ENCODE results near the gene CLN5. TPM values are rescaled to one million over a fixed set of nuclear protein-coding genes. Genes with fewer than 3 reads are reported as not detected.
"Not testable (repeated sequence)": the region's sequence is repeated elsewhere in the genome, so short reads cannot be mapped to it uniquely, and the experiment has no call there.

Gene CLN5
- polyA plus RNA-seq, 4 donors: 4.0 to 39.8 (median 11.6) TPM

- WGBS, 3 donors: 40 to 48% (median 44%) methylated on average over 4 of the region's 4 CpGs
- Histone ChIP-seq H3K4me3 (ENCODE audit: low read depth in 1 of 3, low read length in 3 of 3) (no peak overlapping the region), H3K4me1 (ENCODE audit: control insufficient read depth in 3 of 3, insufficient read depth in 2 of 3, low read depth in 1 of 3, low read length in 2 of 3) (peaks cover 0 to 2% (median 0%) of the 10 kb centered on the region in 3 donors), H3K27me3 (ENCODE audit: control insufficient read depth in 3 of 3, insufficient read depth in 3 of 3, low read length in 3 of 3) (no peaks in the 10 kb centered on the region), H3K27ac (ENCODE audit: low read depth in 1 of 3, low read length in 2 of 3) (peak overlapping the region in 1 of 3 donors; percentile 27), H3K9me3 (ENCODE audit: control insufficient read depth in 2 of 2, insufficient read depth in 1 of 2, low read depth in 1 of 2, low read length in 1 of 2) (no peaks in the 10 kb centered on the region), H3K36me3 (ENCODE audit: control insufficient read depth in 3 of 3, insufficient read depth in 2 of 3, low read depth in 1 of 3, low read length in 3 of 3) (peaks cover 3 to 15% (median 11%) of the 10 kb centered on the region in 3 donors)
- no peak for FAIRE-seq
- DNase-seq: no peak
Observed at GRCh38 chr13:77001963-77002587, 10.2 kb downstream of the CLN5 start.

GRCh38 chr13:77002590-77003190 is 10.8 kb downstream of the CLN5 start:
- peaks cover 0 to 2% (median 2%) of the 10 kb centered on the region in 3 donors for H3K4me1 ChIP-seq (ENCODE audit: control insufficient read depth in 3 of 3, insufficient read depth in 2 of 3, low read depth in 1 of 3, low read length in 2 of 3)
- 63 to 66% (median 64%) methylated on average over 7 of the region's 7 CpGs for WGBS, 3 donors
- H3K4me3 ChIP-seq (ENCODE audit: low read depth in 1 of 3, low read length in 3 of 3): no peak overlapping the region
- DNase-seq (peak; percentile 25 to 36), FAIRE-seq (peak; percentile 10)
- H3K36me3 ChIP-seq (ENCODE audit: control insufficient read depth in 3 of 3, insufficient read depth in 2 of 3, low read depth in 1 of 3, low read length in 3 of 3): peaks cover 3 to 15% (median 14%) of the 10 kb centered on the region in 3 donors
- no peaks in the 10 kb centered on the region for H3K9me3 ChIP-seq (ENCODE audit: control insufficient read depth in 2 of 2, insufficient read depth in 1 of 2, low read depth in 1 of 2, low read length in 1 of 2)
- no peak overlapping the region for H3K27ac ChIP-seq (ENCODE audit: low read depth in 1 of 3, low read length in 2 of 3)
- no peaks in the 10 kb centered on the region for H3K27me3 ChIP-seq (ENCODE audit: control insufficient read depth in 3 of 3, insufficient read depth in 3 of 3, low read length in 3 of 3)

- not testable (repeated sequence) for DNase-seq; H3K9me3 ChIP-seq (ENCODE audit: control insufficient read depth in 2 of 2, insufficient read depth in 1 of 2, low read depth in 1 of 2, low read length in 1 of 2); H3K27me3 ChIP-seq (ENCODE audit: control insufficient read depth in 3 of 3, insufficient read depth in 3 of 3, low read length in 3 of 3); H3K4me3 ChIP-seq (ENCODE audit: low read depth in 1 of 3, low read length in 3 of 3); H3K4me1 ChIP-seq (ENCODE audit: control insufficient read depth in 3 of 3, insufficient read depth in 2 of 3, low read depth in 1 of 3, low read length in 2 of 3); FAIRE-seq
- peak overlapping the region in 2 of 3 donors; percentile 3 to 32 for H3K27ac ChIP-seq (ENCODE audit: low read depth in 1 of 3, low read length in 2 of 3)
- 87 to 95% (median 90%) methylated on average over 4 of the region's 4 CpGs for WGBS, 3 donors
- H3K36me3 ChIP-seq (ENCODE audit: control insufficient read depth in 3 of 3, insufficient read depth in 2 of 3, low read depth in 1 of 3, low read length in 3 of 3): peaks cover 11 to 31% (median 16%) of the 10 kb centered on the region in 3 donors
Observed at GRCh38 chr13:77008337-77008736, 16.5 kb downstream of the CLN5 start.

- Histone ChIP-seq H3K4me3 (ENCODE audit: low read depth in 1 of 3, low read length in 3 of 3) (no peak overlapping the region), H3K4me1 (ENCODE audit: control insufficient read depth in 3 of 3, insufficient read depth in 2 of 3, low read depth in 1 of 3, low read length in 2 of 3) (peaks cover 0 to 2% (median 0%) of the 10 kb centered on the region in 3 donors), H3K27ac (ENCODE audit: low read depth in 1 of 3, low read length in 2 of 3) (no peak overlapping the region), H3K9me3 (ENCODE audit: control insufficient read depth in 2 of 2, insufficient read depth in 1 of 2, low read depth in 1 of 2, low read length in 1 of 2) (no peaks in the 10 kb centered on the region), H3K36me3 (ENCODE audit: control insufficient read depth in 3 of 3, insufficient read depth in 2 of 3, low read depth in 1 of 3, low read length in 3 of 3) (peaks cover 14 to 33% (median 19%) of the 10 kb centered on the region in 3 donors), H3K27me3 (ENCODE audit: control insufficient read depth in 3 of 3, insufficient read depth in 3 of 3, low read length in 3 of 3) (no peaks in the 10 kb centered on the region)
- peak; percentile 55 for FAIRE-seq
- 69 to 86% (median 79%) methylated on average over 2 of the region's 2 CpGs for WGBS, 3 donors
- peak in 1 of 2 donors; percentile 27 for DNase-seq
Observed at GRCh38 chr13:77009011-77009410, 17.1 kb downstream of the CLN5 start.

GRCh38 chr13:77009719-77010118 is 17.8 kb downstream of the CLN5 start:
- H3K27me3 ChIP-seq (ENCODE audit: control insufficient read depth in 3 of 3, insufficient read depth in 3 of 3, low read length in 3 of 3); H3K4me3 ChIP-seq (ENCODE audit: low read depth in 1 of 3, low read length in 3 of 3); H3K9me3 ChIP-seq (ENCODE audit: control insufficient read depth in 2 of 2, insufficient read depth in 1 of 2, low read depth in 1 of 2, low read length in 1 of 2); FAIRE-seq; H3K27ac ChIP-seq (ENCODE audit: low read depth in 1 of 3, low read length in 2 of 3); DNase-seq; H3K4me1 ChIP-seq (ENCODE audit: control insufficient read depth in 3 of 3, insufficient read depth in 2 of 3, low read depth in 1 of 3, low read length in 2 of 3): not testable (repeated sequence)
- WGBS, 3 donors: 91 to 100% (median 99%) methylated on average over 5 of the region's 5 CpGs
- H3K36me3 ChIP-seq (ENCODE audit: control insufficient read depth in 3 of 3, insufficient read depth in 2 of 3, low read depth in 1 of 3, low read length in 3 of 3): peaks cover 19 to 34% (median 21%) of the 10 kb centered on the region in 3 donors

GRCh38 chr13:77013853-77014542 is 22.1 kb downstream of the CLN5 start:
- WGBS, 3 donors: 79 to 80% (median 79%) methylated on average over 2 of the region's 2 CpGs
- no peak overlapping the region for H3K4me3 ChIP-seq (ENCODE audit: low read depth in 1 of 3, low read length in 3 of 3)
- no peak for FAIRE-seq
- no peaks in the 10 kb centered on the region for H3K9me3 ChIP-seq (ENCODE audit: control insufficient read depth in 2 of 2, insufficient read depth in 1 of 2, low read depth in 1 of 2, low read length in 1 of 2)
- H3K27ac ChIP-seq (ENCODE audit: low read depth in 1 of 3, low read length in 2 of 3): no peak overlapping the region
- H3K4me1 ChIP-seq (ENCODE audit: control insufficient read depth in 3 of 3, insufficient read depth in 2 of 3, low read depth in 1 of 3, low read length in 2 of 3): peaks cover 0 to 4% (median 0%) of the 10 kb centered on the region in 3 donors
- peaks cover 19 to 33% (median 22%) of the 10 kb centered on the region in 3 donors for H3K36me3 ChIP-seq (ENCODE audit: control insufficient read depth in 3 of 3, insufficient read depth in 2 of 3, low read depth in 1 of 3, low read length in 3 of 3)
- no peaks in the 10 kb centered on the region for H3K27me3 ChIP-seq (ENCODE audit: control insufficient read depth in 3 of 3, insufficient read depth in 3 of 3, low read length in 3 of 3)
- DNase-seq: no peak

GRCh38 chr13:77014906-77015685 is 23.2 kb downstream of the CLN5 start:
- Histone ChIP-seq H3K27me3 (ENCODE audit: control insufficient read depth in 3 of 3, insufficient read depth in 3 of 3, low read length in 3 of 3) (no peaks in the 10 kb centered on the region), H3K36me3 (ENCODE audit: control insufficient read depth in 3 of 3, insufficient read depth in 2 of 3, low read depth in 1 of 3, low read length in 3 of 3) (peaks cover 20 to 28% (median 21%) of the 10 kb centered on the region in 3 donors), H3K4me1 (ENCODE audit: control insufficient read depth in 3 of 3, insufficient read depth in 2 of 3, low read depth in 1 of 3, low read length in 2 of 3) (peaks cover 0 to 7% (median under 1%) of the 10 kb centered on the region in 3 donors), H3K9me3 (ENCODE audit: control insufficient read depth in 2 of 2, insufficient read depth in 1 of 2, low read depth in 1 of 2, low read length in 1 of 2) (no peaks in the 10 kb centered on the region), H3K27ac (ENCODE audit: low read depth in 1 of 3, low read length in 2 of 3) (no peak overlapping the region), H3K4me3 (ENCODE audit: low read depth in 1 of 3, low read length in 3 of 3) (no peak overlapping the region)
- WGBS, 3 donors: 90 to 100% (median 99%) methylated on average over 2 of the region's 2 CpGs
- DNase-seq (no peak), FAIRE-seq (no peak)

All from small intestine (tissue), 7 donors.